ENCODE results near the gene MED25. TPM values are rescaled to one million over a fixed set of nuclear protein-coding genes. Genes with fewer than 3 reads are reported as not detected.

The MED25 gene
- total and polyA plus RNA-seq, 2 of the 4 experiments (the other 2 are of a cell fraction): 4.7 to 38.5 TPM

GRCh38 chr19:49770529-49770928, 47.6 kb upstream of the MED25 start:
- dilution Hi-C loops (cut with HindIII; ENCODE audit: low sequenced_read_pairs, unreplicated experiment): no loop called here
- intact Hi-C loops (cut with micrococcal nuclease): no loop called here
- Histone ChIP-seq H4K8ac (ENCODE audit: low read depth in 2 of 2, low read length in 2 of 2) (no peak overlapping the region), H3K18ac (ENCODE audit: low read depth, low read length) (no peak overlapping the region), H3K4me3 (ENCODE audit: insufficient read depth, low read depth, low read length) (no peak overlapping the region), H3K23ac (ENCODE audit: low read depth, low read length) (no peak overlapping the region), H3K56ac (ENCODE audit: extremely low read depth, insufficient read depth, low read length) (no peak overlapping the region), H3K27me3 (ENCODE audit: control insufficient read depth, insufficient read depth, low read length) (no peaks in the 10 kb centered on the region), H2AFZ (replicated peaks; ENCODE audit: low read length, poor library complexity) (no peak overlapping the region), H2AK5ac (ENCODE audit: low read depth, low read length) (no peak overlapping the region), H4K5ac (ENCODE audit: low read depth, low read length) (no peak overlapping the region), H4K20me1 (ENCODE audit: insufficient read depth, low read length) (peaks cover 52% of the 10 kb centered on the region), H2BK15ac (ENCODE audit: low read depth, low read length) (no peak overlapping the region), H3K36me3 (ENCODE audit: control insufficient read depth, insufficient read depth, low read length) (peaks cover 6% of the 10 kb centered on the region), H4K91ac (ENCODE audit: insufficient read depth, low read depth, low read length) (no peak overlapping the region), H3K9ac (ENCODE audit: low read depth, low read length) (no peak overlapping the region), H3K27ac (ENCODE audit: insufficient read depth, low read length) (no peak overlapping the region), H3K14ac (replicated peaks; ENCODE audit: low read depth, low read length) (no peak overlapping the region), H3K9me1 (ENCODE audit: insufficient read depth, low read length) (peaks cover 28% of the 10 kb centered on the region), H3K79me1 (ENCODE audit: low read depth in 1 of 2, low read length in 2 of 2) (peaks cover 16 to 73% of the 10 kb centered on the region in 2 experiments), H3K4me2 (ENCODE audit: low read depth, low read length) (no peak overlapping the region), H2BK5ac (ENCODE audit: low read depth, low read length, poor library complexity, severe bottlenecking) (no peak overlapping the region), H3K4ac (ENCODE audit: low read depth, low read length) (no peak overlapping the region), H3K4me1 (ENCODE audit: control insufficient read depth, insufficient read depth, low read length) (peaks cover 10% of the 10 kb centered on the region), H2BK20ac (ENCODE audit: low read depth, low read length) (no peak overlapping the region), H2BK120ac (ENCODE audit: low read depth, low read length) (no peak overlapping the region), H3K9me3 (ENCODE audit: control insufficient read depth, insufficient read depth, low read length) (no peaks in the 10 kb centered on the region), H2AK9ac (replicated peaks; ENCODE audit: low read depth, low read length, poor library complexity) (no peak overlapping the region)
- TF ChIP-seq USF2 (IDR thresholded peaks at IDR 0.05; ENCODE audit: low read depth, low read length): no peak
- TF ChIP-seq FOS (IDR thresholded peaks at IDR 0.05; ENCODE audit: low read depth, low read length): no peak
- TF ChIP-seq CEBPB (IDR thresholded peaks at IDR 0.05; ENCODE audit: low read depth, low read length): no peak
- no peak for TF ChIP-seq CHD1 (IDR thresholded peaks at IDR 0.05; ENCODE audit: low read depth, low read length)
- TF ChIP-seq RFX5 (IDR thresholded peaks at IDR 0.05; ENCODE audit: low read depth, low read length): no peak
- no peak for ATAC-seq (ENCODE audit: low read depth)
- POLR2A ChIA-PET (ENCODE audit: unreplicated experiment): no interaction called here
- in situ Hi-C loops (cut with MboI; ENCODE audit: low sequenced_read_pairs): no loop called here
- WGBS, 2 experiments (ENCODE audit: extremely low coverage in 2 of 2, insufficient read length in 1 of 2): 98% methylated on average over 7 of the region's 8 CpGs; no CpG with 5 or more reads in 1 of the 2 experiments
- BruUV-seq (replicated peaks): TSS peak; percentile 27
- CTCF ChIA-PET: no interaction called here
- no peak for DNase-seq

Data from IMR-90 (cell line).